Muscle of arm (tissue), 12 donors: Measurements from ENCODE around the gene ECI1. TPM values are rescaled to one million over a fixed set of nuclear protein-coding genes. Genes with fewer than 3 reads are reported as not detected.
"Not testable (repeated sequence)": the region's sequence is repeated elsewhere in the genome, so short reads cannot be mapped to it uniquely, and the experiment has no call there.

Experiments used
- DNase-seq: peaks from one replicate; pipeline ENCODE4 v3.0.0-alpha.2; 2013
- polyA plus RNA-seq, 12 donors: library from polyadenylated mRNA; unstranded; fragments of 120-200 nt; gene quantifications; one replicate each; pipeline ENCODE4 v1.2.1, GENCODE V29; 2013; ENCODE audit not compliant: insufficient read length in 12 of 12

Gene ECI1
- polyA plus RNA-seq, 12 donors = 27.7 to 56.2 (median 43.9) TPM; not detected in 1

GRCh38 chr16:2284001-2284770, 32.8 kb upstream of the ECI1 start:
- no peak for DNase-seq

- DNase-seq = no peak
Observed at GRCh38 chr16:2282866-2283555, 31.6 kb upstream of the ECI1 start.

DNA sequence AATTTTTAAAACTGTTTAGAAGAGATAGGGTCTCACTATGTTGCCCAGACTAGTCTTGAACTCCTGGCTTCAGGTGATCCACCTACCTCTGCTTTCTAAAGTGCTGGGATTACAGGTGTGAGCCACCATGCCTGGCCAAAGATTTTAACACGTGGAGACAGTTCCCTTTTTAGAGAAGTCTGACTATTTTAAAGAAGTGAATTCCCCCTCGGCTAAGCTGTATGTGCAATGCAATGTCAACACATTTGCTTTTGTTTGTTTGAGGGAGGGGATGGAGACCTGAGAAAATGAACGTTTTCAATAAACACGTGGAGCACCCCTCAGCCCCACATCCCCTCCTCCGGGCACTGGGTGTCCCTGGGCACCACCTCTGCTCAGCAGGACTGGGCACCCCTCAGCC, 30.9 kb upstream of the ECI1 start:
- no peak for DNase-seq

- no peak for DNase-seq
Observed at GRCh38 chr16:2280981-2281542, 29.7 kb upstream of the ECI1 start.

GRCh38 chr16:2280461-2280860, 29.1 kb upstream of the ECI1 start:
- no peak for DNase-seq

- no peak for DNase-seq
Observed at GRCh38 chr16:2278956-2279800, 27.8 kb upstream of the ECI1 start.

DNA sequence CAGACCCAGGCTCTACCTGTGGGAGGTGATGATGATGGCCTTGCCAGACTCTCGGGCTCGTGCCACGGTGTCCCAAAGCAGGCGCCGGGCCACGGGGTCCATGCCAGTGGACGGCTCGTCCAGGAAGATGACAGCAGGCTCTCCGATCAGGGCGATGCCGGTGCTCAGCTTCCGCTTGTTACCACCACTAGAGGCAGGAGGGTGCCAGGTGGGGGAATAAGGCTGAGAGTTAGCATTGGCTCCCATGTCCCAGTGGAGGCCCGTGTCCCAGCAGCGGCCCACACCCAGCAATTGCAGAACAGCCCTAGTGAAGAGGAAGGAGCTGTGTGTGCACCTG, 26.9 kb upstream of the ECI1 start:
- DNase-seq = no peak

- no peak for DNase-seq
Observed at GRCh38 chr16:2277466-2278271, 26.3 kb upstream of the ECI1 start.

- no peak for DNase-seq
Observed at GRCh38 chr16:2276368-2277195, 25.2 kb upstream of the ECI1 start.

DNA sequence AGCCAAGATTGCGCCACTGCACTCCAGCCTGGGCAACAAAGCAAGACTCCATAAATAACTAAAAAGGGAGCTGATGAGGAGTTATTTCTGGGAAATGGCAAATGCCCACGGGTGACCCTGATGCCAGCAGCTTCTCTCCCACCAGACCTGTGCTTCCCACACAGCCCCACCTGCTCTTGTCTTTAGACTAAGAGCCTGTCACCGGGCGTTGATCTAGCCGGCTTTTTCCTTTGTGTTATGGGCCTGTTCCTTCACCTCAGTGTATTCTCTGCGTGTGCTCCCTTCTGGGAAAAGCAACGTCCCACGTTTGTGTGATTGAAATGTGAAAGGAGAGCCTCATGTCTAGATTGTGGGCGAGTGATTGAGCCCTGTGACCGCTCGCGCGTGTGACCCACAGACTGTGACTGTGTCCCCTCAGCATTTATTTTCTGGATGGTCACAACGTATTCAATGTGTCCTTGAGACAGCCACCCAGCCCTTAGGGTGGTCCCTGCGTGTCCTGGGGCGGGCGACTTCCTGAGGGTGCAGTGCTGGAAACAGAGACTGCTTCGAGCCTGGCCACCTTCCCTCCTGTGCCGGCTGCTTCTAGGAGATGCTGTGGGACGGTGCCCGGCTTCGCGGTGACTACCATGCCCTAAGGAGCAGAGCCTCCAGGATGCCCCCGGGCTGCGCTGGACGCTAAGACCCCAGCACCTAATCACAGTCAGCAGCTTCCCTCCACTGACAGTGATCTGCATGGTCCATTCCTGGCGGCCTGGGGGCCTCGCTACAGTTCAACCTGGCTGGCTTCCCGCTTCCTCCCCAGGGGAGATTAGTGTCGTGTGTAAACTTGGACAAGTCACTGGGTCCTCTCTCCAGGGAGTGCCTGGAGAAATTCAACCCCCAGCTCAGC, 24.3 kb upstream of the ECI1 start:
- no peak for DNase-seq

GRCh38 chr16:2273931-2274330, 22.5 kb upstream of the ECI1 start:
- no peak for DNase-seq

DNA sequence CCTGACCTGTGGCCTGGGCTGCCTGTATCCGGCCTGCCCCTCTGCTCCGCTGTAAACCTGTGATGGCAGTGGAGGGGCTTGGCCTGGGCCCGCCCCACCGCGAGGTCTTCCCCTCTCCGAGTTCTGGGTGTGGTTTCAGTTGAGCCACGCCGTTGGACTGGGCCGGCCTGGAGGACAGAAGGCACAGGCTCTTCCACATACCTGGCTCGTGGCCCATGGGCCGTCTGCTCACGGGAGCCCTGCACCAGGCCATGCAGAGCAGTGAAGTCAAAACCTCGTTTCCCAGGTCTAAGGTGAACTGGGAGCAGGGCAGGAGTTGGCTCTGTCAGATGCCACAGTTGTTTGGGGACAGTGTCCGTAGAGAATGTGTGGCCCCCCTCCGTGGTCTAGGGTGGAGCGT, 22.1 kb upstream of the ECI1 start:
- no peak for DNase-seq

DNA sequence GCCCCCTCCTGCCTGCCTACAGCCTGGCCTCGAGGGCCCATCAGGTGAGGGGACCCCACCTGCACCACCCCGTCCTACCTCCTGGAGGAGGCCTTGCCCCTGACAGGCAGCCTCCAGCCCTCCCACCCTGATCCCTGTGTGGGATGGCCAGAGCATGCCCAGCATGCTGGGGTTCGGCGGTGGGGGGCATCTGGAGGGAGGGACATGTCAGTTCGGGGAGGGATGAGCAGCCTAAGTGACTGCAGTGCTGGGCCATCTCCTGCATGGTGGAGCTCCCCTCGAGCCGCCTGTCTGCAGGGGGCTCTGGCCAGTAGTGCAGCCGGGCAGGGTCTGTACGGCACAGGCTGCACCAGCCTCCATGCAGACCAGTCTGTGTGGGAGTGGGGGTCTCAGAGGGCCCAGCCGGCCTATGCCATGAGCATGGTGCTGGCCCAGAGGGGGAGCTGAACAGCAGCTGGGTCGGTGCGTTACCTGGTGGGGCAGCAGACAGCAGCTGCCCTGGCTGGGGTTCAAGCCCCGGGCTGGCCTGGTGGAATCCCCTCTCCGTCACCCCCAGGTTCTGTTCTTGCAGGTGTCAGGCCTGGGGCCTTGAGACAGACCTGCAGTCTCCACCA, 20.6 kb upstream of the ECI1 start:
- no peak for DNase-seq

DNA sequence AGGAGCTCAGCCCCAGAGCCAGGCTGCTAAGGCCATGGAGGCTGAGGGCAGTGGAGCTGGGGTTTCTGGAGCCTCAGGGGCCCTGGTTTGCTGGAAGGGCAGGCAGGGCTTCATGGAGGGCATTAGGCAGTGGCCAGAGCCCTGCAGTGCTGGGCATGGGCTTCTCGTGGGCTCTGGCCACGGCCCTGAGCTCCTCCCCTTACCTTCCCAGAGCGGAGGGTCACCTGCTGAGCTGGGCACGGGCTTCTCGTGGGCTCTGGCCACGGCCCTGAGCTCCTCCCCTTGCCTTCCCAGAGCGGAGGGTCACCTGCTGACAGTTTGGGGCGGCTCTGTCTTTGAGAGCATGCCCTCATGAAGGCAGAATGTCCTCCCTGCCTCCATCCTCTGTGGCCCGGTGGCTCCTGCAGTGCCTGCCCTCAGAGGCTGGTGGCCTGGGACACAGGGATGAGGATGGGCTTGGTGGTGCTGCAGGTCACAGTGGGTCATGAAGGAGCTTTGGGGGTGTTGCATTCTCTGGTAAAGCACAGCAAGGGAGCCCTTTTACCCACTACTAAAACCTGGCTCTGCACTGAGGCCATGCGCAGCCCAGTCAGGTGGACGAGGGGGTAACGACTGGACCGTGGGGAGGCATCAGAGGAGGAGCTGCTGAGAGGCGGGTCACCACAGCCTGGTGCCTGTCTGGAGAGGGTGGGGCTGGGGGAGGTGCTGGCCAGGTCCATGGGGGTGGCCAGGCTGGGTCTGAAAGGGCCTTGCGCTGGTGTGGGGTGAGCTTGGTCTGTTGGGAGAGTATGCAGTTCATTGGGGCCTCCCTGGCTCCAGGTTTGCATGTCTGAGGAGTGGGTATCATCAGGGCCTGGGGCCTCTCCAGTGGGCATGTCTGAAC, 19.4 kb upstream of the ECI1 start:
- DNase-seq = no peak

DNA sequence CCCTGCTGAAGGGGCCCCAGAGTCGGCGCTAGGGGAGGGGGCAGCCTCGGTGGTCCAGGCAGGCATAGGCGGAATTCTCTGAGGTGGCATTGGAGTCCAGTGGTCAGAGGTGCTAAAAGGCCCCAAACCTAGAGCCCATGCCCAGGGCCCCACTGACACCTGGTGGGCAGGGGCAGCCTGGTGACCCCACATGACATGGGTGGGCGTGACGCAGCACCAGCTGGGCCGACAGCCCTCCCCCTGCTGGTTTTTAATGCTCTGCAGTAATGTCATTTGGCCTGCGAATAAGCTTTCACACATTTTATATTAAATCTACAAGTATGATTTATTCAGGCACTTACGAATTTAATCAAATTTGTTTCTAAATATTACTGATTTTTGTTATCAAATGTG, 18.7 kb upstream of the ECI1 start:
- no peak for DNase-seq

DNA sequence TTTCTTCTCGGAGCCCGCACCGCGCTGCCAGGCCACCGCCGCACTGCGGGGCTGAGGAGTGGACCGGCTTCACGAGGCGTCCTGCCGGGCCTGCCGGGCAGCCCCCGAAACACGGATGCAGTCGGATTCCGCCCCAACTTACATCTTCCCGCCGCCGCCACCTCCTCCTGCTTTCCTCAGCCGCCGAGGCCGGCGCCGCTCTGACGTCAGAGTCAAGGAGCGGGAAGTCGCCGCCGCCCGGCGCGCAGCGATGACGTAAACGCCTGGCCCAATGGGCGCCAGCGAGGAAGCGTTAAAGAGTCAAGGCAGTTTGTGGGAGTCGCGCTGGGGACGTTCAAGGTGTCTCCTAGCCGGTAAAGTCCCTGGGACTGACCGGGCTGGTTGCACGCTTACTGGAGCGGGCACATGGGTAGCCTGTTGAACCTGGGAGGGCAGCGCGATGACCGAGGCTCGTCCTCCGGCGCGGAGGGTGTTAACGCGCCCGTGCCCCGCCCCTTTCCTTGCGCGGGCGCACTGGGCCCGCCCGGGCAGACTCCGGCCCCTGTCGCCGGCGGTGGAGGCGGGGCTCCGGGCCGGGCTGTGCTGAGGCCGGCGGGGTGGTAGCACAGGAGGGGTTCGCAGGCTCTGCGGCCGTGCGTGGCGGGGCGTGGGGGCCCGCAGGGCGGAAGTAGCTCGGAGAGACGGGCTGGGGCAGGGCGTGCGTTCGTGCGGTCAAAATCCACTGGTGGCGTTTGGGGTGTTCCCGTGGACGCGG, 16.7 kb upstream of the ECI1 start, which contains the start of gene RNPS1:
RNPS1 (minus strand) TSS at position 214 of the 754 bp plus-strand sequence. CDS start 3,483 bp downstream, outside the sequence.
- DNase-seq = peak; percentile 99

GRCh38 chr16:2267505-2267912, 16.1 kb upstream of the ECI1 start:
- not testable (repeated sequence) for DNase-seq
